GM12864 (cell line): Measurements from ENCODE around the gene FGD3.
A peak's percentile ranks its signal among the peaks of the same experiment; 100 is the strongest.

Experiments used
- DNase-seq: peaks from one replicate; pipeline ENCODE4 v3.0.0-alpha.2; 2011; ENCODE audit warnings: low read depth
- H3K4me3 ChIP-seq: 2 replicates; pipeline ENCODE4 v1.5.1; 2011; ENCODE audit warnings: mild to moderate bottlenecking, low read depth, low read length, control low read depth
- CTCF ChIP-seq: IDR thresholded peaks from 2 replicates; pipeline ENCODE4 v1.5.1; 2011; ENCODE audit warnings: low read depth, mild to moderate bottlenecking, moderate library complexity, low read length, control low read depth, inconsistent platforms; ENCODE audit errors: missing control alignments

The FGD3 gene

GRCh38 chr9:92965061-92965758, 17.9 kb downstream of the FGD3 start:
- TF ChIP-seq CTCF = no peak
- H3K4me3 ChIP-seq = peak overlapping the region; percentile 66
- no peak for DNase-seq

DNA sequence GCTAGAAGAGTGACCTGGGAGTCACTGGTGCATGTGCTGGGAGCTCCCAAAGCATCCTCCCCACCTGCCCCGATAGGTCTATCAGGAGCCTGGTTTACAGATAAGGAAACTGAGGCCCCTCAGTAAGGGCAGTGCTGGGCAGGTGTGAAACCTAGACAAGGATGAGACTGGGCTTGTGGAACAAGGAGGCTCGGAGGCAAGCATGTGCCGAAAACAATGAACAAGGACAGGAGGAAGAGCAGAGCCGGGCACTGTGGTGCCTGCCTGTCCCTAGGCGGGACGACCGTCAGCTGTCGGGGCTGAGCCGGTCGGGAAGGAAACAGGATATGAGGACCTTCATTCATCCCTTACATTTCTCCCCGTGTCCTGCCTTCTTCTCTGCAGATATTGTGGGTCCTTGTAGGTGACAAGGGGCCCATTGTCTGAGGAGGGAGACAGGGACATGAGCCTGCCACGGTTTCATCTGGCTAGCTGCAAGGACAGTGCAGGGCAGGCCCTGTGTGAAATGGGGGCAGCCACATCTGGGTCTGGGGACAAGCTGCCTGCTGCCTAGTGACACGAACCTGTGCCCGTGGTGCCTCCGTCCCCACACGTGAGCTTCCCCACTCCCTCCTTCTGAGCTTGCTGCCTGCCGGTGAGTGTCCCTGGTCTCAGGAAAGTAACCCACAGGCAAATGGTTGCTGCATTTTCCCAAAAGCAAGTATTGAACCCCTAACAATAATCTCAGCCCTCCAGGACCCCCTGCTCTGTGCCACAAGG, 18.6 kb downstream of the FGD3 start:
- DNase-seq = no peak
- peak overlapping the region; percentile 66 for H3K4me3 ChIP-seq
- no peak for TF ChIP-seq CTCF

GRCh38 chr9:92966518-92966800, 19.1 kb downstream of the FGD3 start:
- no peak for DNase-seq
- no peak overlapping the region for H3K4me3 ChIP-seq
- no peak for TF ChIP-seq CTCF

DNA sequence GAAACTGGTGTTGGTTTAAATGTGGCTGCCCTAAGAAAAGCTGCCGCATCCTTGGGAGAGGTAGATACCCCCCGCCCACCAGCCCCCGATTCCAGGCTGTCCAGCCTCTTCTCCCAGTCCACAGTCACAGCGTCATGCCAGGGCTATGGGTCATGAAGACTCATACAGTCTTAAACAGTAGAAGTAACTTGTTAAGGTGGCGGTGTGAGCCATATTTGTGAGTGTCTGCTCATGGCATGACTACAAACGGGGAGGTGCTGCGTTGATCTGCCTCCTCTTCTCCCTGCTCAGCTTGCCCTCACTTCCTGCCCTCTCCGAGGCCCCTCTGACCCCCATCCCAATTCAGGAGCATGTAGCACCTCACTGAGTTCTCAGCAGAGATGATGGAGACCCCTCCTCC, 20.8 kb downstream of the FGD3 start:
- no peak for TF ChIP-seq CTCF
- no peak overlapping the region for H3K4me3 ChIP-seq
- DNase-seq = no peak

DNA sequence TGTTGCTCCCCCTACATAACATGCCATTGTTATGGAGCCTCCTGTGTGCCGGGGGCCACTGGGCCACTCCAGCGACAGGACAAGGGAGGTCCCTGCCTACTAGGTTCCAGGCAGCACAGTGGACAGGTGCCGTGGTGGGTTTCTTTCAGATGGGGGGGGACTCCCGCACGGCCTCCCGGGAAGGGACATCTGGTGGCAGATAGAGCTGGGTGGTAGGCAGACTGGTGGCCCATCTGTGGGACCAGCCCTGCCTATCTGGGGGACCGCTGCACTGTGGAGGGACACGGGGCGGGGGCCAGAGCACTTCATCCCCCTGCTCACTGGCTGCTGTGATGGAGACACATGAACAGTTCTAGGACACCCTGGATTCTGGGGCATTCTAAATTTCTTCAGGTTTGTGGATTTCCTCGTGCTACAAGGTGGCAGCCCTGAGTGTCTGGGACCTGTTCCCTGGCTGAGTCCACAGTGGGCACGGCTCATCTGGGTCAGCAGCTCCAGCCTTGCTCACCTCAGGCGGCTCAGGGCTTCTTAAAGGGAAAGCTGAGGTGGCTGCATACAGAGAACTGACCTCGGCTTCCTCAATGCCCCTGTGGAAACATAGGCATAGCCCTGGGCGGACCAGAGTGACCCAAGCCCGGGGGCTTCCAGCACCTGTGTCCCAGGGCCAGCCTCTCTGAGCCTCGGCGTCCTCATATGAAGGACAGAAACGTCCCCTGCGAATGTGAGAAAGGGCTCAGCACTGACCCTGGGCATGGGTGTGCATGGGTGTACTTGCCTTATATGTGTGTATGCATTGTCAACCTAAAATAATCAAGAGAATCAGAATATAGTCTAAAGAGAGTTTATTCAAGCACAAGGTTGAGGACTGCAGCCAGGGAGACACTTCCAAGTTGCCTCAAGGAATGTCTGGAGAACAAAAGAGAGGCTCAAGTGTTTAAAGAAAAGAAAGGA, 22.5 kb downstream of the FGD3 start:
- no peak for DNase-seq
- TF ChIP-seq CTCF = no peak

GRCh38 chr9:92970467-92970923, 23.2 kb downstream of the FGD3 start:
- no peak overlapping the region for H3K4me3 ChIP-seq
- DNase-seq = no peak
- TF ChIP-seq CTCF = no peak

More for the DNA sequence above, 22.5 kb downstream of the FGD3 start:
- H3K4me3 ChIP-seq = no peak overlapping the region
